Measurements from ENCODE around the gene SLF1.

DNA sequence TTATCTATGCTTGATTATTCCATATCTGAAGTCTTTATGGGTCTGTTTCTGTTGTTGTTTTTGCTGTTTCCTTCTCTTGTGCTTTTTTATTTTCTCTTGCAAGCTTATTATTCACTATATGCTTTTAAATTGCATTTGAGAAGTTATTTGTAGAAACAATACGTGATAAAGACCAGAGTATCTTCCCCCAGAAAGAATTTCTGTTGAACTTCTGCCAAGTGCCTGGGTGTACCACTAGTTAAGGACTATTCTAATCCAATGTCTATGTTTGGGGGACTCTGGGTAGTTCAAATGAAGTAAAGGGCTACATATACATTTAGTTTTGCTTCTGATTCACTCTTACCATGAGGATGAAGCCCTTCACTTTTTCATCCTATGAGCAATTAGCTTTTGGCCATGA, 54.3 kb downstream of the SLF1 start:
- TF ChIP-seq, protein P1, sequence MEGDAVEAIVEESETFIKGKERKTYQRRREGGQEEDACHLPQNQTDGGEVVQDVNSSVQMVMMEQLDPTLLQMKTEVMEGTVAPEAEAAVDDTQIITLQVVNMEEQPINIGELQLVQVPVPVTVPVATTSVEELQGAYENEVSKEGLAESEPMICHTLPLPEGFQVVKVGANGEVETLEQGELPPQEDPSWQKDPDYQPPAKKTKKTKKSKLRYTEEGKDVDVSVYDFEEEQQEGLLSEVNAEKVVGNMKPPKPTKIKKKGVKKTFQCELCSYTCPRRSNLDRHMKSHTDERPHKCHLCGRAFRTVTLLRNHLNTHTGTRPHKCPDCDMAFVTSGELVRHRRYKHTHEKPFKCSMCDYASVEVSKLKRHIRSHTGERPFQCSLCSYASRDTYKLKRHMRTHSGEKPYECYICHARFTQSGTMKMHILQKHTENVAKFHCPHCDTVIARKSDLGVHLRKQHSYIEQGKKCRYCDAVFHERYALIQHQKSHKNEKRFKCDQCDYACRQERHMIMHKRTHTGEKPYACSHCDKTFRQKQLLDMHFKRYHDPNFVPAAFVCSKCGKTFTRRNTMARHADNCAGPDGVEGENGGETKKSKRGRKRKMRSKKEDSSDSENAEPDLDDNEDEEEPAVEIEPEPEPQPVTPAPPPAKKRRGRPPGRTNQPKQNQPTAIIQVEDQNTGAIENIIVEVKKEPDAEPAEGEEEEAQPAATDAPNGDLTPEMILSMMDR (IDR thresholded peaks at IDR 0.05), result no peak
- TF ChIP-seq POLR2A (IDR thresholded peaks at IDR 0.05), result no peak
